Stimulated activated CD8-positive, alpha-beta memory T cell treated with anti-CD3 and anti-CD28 coated beads, Interleukin-2, amount 100 ng/mL, for 1 hour (primary cell): Measurements from ENCODE around the gene STAB1.

Source experiments
- DNase-seq, 2 donors: peaks; one replicate each; pipeline ENCODE4 v3.0.0-alpha.2; 2020; ENCODE audit warnings: low read depth in 2 of 2

Gene STAB1

DNA sequence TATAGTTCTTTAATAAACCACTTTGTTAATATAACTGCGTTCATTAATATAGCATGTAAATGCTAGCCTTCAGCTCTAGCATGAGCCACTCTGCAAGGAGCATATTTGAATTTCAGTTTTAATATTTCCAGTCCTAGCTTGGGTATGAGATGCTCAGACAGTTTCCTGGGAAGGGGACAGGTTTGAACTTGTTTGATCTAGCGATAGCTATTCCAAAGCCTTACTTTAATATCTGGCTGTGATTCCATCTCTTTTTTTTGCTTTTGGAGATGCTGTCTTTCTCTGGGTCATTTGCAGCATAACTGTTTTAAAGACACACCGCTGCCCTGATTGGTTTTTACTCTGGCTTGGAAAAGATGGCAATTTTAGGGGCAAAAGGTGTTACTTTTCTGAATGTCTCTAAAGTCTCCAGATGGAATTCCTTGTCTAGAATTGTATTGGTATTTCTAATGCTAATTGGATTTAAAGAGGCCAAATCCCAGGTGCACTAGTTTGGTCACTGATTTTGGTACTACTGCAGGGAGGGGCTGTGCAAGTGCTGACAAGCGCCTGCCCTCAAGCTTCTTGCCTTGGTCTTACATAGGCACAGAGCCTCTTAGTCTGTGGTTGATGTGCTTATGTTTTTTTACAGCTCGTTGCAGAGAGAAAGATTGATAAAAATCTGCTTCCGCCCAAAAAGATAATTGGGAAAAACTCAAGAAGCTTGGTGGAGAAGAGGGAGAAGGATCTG, 36.9 kb upstream of the STAB1 start:
- no peak for DNase-seq

DNA sequence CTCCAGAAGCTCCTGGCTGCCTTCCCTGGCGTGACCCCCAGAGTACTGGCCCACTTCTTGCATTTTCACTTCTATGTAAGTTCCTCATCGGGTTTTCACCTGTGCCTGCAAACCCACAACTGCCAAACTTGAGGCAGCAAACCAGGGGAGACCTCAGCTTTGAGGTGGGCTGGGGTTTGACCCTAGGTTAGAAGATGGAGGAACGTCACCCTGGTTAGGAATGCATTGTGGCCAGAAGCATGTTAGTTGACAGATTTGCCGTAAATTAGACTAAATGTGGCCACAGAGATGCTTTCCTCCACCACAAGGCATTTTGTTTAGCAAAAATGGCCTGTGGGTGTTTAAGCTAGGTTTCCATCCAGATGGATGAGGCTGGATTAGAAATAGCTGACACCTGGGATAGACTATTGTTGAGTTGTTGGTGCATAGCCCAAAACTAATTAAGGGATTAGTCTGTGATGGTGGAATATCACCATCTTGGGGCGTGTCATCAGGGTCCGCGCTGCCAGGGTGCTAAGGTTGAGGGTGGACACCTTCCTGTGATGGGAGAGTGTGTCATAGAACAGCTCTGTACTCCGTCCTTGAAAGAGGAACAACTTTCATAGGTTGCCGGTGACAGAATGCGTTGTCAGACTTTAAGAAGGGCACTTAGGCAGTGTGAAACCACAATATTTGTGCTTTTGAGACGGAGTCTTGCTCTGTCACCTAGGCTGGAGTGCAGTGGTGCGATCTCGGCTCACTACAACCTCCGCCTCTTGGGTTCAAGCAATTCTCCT, 36.2 kb upstream of the STAB1 start:
- no peak for DNase-seq

DNA sequence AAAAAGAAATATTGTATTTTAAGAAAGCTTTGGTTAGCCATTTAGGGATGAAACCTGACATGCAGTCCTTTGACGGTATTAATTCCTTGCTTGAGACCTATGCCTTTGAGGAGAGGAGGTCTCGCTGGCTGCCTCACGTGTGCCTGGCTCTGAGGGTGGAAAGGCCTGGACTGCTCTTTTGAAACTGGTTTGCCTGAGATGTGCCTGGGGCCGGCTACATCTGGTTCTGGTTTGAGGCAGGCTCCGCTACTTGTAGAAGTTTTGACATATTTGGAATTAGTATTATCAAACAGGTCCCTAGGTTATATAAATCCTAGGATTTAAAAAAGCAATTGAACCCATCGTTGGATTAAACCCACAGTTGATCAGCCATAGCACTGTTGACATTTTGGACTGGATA, 33.3 kb upstream of the STAB1 start:
- no peak for DNase-seq

DNA sequence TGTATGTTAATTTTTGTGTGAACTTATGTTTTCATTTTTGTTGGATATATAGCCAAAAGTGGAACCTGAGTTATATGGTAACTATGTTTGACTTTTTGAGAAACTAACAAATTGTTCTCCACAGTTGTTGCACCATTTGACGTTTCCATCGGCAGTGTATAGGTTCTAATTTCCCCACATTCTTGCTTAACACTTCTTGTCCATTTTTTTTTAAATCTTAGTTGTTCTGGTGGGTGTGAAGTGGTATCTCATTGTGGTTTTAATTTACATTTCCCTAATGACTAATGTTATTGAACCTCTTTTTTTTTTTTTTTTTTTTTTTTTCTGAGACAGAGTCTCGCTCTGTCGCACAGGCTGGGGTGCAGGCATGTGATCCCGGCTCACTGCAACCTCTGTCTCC, 31.7 kb upstream of the STAB1 start:
- DNase-seq, result no peak

DNA sequence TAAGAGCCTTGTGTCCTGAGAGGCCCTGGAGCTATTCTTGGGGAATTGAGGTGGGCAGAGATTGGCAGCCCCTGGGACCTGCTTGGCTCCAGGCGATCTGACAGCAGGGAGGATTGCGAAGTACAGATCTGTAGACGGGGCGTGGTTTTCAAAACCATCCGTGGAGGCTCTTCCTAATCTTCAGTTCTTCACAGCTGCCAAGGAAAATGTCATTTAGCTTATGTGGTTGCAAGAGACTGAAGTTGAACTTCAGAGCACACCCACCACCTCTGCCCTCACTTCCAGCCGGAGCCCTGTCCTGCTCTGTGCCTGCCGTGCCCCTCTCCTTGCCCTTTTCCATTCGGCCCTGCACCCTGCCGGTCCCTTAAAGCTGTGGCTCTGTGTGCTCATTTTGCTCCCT, 26.8 kb upstream of the STAB1 start:
- no peak for DNase-seq

DNA sequence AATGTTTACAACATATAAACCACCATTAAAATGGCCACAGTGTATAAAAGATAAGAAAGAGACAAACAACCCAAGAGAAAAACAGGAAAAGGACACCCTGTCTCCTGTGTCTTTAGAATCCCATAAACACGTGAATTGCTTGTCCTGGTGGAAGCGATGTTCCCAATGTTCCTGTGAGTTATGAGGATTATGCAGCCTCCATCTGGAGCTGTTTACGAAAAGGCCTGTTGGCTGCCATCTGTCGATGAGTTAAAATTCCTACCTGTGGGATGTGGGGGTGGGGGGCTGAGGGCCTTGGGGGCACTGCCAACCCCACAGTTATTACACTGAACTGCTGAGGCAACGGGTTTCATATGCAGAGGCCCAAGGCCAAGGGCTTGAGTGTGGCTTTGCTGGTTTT, 26.1 kb upstream of the STAB1 start:
- DNase-seq, result no peak

DNA sequence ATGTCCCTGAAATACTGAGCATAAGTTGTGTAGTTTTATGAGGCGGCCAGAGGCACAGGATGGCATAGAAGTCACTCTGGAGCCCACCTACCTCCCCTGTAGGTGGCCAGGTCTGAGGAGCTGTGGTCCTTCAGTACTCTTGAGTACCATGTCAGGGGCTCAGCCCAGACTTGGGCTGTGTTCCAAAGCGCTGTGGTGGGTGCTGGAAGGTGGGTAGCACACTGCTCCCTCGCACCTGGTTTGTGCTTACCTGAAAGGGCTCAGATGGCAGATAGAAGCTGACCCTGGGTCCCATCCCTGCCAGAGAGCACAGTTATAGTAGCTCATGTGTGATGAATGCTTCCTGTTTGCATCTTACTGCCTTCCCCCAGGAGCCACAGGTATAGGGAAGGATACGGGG, 24.2 kb upstream of the STAB1 start:
- no peak for DNase-seq

DNA sequence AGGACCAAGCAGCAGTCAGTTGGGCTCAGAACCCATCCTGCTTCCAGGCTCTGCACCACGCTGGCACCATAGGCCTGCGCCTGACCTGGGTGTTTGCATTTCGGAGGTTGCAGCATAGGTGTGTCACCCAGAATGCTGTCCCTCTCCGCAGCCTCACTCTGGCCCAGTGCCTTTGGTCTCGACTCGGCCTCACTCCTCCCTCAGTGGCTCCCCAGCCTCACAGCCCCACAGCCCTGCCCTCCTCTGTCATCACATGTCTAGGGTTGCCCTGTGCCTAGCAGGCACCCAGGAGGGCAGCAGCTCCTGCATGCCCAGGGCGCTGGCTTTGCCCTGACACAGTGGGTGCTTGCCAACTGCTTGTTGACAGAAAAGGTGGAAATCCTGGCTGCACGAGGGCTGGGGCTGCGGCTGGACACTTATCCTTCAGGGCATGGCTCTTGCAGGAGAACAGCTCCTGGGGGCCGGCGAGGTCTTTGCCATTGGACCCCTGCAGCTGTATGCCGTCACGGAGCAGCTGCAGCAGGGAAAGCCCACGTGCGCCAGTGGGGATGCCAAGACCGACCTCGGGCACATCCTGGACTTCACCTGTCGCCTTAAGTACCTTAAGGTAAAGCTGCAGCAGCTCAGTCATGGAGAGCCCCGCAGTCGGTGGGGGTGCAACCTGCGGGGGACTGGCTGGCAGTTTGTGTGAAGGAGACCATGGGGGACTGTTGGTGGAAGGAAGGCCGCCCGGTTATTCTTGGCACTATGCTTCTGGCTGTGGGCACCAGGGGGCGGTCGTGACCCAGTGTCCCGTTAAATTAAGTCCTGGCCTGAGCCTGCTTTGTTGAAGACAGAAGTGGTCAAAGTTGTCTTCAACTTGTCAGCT, 23.5 kb upstream of the STAB1 start:
- DNase-seq, result no peak

DNA sequence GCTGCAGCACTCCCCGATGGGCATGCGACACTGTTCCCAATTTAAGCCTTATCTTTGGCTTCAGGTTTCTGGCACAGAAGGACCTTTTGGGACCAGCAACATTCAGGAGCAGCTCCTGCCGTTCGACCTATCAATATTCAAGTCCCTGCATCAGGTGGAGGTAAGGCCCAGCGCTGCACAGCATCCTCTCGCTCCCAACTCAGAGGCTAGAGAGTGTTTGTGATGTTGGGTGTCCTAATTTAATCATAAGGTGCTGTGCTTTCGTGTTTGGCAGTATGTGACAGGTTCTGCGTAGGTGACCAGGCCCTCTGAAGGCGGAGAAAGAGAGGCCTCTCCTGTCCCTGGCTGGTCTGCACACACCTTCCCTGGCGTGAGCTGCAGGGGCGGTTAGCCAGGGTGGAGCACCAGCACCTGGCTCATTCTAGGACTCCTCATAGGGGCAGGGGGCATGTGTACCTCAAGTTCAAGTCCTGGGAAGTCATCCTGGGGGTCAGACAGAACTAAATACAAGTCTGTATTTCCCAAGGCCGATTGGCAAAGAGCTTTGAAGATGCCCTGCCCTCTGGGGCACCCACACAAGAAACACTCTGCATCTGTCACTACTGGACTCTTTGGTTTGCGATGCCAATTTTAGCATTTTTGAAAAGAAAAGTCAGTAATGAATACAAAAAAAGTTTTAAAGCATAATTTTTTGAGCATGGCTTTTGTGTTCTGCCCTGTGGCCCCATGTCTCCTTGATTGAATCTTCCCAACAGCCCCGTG, 22.7 kb upstream of the STAB1 start:
- no peak for DNase-seq

DNA sequence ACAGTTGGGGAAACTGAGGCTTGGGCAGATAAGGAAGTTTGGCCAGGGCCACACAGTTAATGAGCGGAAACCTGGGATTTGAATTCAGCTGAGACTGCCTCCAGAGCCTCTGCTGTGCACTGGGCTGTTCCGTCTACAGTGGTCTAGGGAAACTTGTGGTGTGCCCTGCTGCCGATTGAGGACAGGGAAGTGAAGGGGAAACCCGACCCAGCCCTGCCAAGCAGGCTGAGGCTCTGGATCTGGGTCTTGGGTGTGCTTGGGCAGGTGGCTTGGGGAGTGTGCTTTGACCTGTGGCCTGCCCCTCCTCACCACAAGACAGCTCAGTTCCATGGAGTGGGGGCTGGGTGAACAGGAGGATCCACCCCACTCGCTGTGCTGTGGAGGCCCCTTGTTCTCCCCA, 22.1 kb upstream of the STAB1 start:
- DNase-seq, result no peak

DNA sequence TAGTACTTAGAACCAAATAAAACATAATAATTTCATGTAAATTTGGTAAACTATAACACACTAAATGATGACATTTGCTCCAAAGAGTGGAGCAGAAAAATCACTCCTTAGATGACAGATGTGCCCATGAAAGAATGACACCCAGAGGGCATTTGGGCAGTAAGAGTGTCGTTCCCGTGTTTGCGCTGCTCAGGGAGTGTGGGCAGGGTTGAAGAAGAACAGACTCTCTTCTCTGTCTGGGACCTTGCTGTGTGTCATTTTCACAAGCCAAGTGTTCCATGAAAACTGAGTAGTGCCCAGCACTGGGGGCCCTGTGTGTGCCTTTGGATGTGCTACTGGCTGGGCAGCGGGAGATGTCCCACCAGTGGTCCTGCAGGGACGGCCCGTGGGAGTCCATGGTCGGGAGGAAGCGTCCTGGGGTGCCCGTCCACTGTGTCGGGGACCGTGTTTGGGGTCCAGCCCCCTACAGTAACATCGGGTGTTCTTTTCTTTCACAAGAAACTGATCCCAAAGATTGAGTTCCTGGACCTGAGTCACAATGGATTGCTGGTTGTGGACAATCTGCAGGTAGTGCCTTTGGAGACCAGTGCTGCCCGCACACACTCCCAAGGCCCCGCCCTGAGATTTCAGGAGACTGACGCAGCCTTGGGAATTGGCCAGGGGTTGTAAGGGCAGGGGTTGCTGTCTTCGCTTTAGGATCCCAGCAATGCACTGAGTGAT, 17.9 kb upstream of the STAB1 start:
- DNase-seq, result no peak

DNA sequence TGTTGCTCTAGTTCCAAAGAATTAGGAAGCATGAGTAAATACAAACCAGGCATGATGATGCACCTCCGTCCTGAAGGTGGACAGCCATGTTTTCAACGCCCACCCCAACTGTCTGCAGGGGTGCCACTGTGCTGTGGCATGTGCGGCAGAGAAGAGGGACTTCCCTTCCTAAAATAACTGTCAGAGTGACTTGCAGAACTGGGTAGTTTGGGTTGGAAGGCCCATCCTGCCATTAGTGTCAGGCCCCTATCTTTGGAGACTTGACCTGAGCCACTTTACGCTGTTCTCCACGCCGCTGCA, 17.4 kb upstream of the STAB1 start:
- DNase-seq, result no peak

DNA sequence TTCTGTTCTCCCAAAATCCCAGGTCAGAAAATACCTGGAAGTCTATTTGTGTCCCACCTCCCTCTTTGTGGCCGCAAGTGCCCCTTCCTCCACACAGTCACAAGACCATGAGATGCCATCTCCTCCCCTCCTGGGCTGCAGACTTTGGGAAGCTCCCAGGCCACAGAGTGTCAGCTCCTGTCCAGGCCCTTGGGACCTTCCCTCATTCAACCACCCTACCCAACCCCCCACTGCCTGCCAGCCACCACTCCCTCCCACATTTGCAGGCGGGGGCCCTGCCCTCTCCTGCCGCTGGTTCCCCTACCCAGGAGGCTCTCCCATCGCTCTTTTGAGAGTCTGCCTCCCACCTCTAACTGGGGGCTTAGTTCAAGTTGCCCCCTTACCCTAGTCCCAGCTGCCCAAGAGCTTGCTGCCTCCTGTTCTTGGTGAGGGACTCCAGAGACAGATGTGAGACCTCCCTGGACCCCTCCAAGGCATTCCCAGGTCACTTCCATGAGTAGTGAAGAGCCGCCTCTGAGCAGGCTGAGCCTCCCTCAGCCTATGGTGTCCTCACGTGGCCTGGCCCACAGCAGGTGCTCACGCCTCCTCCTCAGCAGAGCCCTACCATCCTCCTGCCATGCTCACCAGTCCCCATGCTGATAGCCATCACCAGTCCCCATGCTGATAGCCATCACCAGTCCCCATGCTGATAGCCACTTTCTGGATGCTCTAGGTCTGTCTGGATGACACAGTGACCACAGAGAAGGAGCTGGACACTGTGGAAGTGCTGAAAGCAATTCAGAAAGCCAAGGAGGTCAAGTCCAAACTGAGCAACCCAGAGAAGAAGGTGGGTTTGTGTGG, 15.9 kb upstream of the STAB1 start:
- no peak for DNase-seq

DNA sequence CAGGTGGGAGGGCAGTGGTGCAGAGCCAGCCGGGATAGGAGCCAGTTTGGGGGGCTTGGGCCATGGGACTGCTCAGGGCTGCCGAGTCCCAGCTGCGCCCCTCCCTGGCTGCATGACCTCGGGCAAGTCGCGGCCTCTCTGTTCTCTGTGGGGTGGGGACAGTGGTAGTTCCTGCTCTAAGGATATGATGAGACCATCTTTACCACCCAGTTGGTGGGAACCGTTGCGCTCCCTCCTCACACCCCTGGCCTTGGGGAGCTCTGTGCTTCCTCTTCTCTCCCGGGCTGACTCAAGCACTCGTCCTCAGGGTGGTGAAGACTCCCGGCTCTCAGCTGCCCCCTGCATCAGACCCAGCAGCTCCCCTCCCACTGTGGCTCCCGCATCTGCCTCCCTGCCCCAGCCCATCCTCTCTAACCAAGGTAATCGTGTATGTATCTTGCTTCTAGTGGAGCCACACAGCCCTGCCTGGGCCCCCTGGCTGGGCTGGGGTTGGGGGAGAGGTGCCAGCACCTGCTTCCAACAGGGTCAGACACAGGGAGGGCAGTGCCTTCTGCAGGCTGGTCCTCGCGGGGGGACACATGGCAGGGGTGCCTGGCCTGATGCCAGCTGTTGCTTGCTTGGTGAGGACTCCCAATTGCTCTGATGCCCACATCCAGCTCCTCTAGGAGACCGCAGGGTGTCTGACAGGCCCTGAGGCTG, 15.1 kb upstream of the STAB1 start:
- DNase-seq, result no peak

DNA sequence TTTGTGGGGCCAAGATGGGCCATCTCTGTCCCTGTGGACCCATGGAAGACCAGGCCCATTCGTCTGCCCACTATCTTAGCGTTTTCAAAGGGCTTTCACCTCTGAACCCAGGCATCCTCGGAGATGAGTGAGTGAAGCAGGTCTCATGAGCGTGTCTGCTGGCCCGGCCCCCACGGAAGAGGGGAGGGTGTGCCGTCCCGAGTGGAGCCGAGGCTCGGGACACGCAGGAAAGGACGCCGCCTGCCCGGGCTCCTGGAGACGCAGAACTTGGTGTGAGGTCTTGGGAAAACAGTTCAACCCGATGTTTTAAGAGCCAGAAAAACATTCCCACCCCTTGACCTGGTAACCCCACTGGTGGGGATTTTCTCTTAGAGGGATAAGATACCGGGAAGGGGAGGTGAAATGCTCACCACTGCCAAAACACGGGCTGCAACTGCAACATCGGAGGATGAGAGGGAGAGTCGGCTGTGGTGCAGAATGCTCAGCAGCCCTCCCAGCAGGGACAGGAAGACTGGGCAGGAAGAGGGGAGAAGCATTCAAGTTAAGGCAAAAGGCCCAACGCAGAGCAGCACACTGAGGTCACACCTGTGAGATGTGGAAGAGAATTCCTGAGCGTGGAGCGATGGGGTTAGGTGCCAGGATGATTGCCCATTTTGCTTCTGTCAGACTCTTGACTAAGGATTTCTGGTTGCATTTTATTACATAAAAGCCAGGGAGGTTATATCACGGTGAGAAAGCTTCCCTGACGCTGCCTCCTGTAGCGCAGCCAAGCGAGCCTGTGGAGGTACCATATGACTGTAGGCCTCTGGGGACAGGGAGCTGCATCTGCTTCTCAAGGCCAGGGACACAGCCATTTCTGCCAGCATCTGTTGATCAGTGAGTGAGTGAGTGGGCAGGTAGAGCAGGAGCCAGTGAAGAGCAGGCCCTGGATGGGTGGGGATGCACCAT, 14.1 kb upstream of the STAB1 start:
- no peak for DNase-seq

DNA sequence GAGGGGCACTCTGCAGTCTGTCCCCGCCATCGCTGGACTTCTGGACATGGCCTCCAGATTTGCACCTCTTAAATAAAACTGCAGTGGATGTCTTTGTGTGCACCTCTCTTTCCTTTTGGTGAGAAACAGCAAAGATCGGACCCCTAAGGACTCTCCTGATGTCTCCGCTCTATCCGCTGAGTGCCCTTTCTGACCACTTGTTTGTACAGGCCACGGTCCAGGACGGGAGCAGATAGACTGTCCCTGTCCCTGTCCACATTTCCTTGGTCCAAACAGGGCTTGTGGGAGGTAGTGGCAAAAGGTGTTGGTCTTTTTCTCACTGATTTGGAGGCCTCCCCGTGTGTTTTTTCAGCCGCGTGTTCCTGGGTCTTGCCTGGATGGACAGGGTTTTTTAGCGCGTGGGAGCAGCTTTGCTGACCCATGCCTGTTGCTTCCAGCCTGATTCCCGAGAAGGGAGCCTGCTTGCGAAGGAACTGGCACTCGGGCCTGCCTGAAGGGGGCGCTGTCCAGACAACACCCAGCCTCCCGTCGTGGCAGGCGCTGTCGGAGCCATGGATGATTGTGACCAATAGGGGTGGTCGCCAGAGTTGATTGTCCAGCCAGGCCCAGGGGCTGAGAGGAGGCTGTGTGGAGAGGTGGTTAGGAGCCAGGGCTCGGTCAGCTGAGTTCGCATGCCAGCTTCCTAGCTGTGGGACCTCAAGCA, 13.2 kb upstream of the STAB1 start:
- DNase-seq, result no peak

DNA sequence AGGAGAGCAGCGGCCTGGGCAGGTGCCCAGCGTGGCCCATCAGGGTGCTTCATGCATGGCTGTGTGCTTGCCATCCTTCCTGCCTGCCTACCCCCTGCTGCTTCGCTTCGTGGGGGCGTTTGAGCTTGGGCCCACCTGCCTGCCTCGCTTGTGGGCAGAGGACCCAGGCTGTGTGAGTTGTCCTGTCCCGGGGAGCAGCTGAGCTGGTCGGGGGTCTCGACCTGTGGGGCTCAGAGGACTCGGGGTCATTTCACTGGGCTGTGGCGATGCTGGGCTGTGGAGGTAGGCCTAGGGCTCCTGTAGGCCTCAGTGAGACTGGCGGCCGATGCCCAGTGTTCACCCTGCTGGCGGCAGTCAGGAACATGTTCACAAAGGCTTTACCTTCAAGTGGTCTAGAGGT, 12.1 kb upstream of the STAB1 start:
- no peak for DNase-seq
